ENCODE measurements around the gene C16orf95.

Gene C16orf95

DNA sequence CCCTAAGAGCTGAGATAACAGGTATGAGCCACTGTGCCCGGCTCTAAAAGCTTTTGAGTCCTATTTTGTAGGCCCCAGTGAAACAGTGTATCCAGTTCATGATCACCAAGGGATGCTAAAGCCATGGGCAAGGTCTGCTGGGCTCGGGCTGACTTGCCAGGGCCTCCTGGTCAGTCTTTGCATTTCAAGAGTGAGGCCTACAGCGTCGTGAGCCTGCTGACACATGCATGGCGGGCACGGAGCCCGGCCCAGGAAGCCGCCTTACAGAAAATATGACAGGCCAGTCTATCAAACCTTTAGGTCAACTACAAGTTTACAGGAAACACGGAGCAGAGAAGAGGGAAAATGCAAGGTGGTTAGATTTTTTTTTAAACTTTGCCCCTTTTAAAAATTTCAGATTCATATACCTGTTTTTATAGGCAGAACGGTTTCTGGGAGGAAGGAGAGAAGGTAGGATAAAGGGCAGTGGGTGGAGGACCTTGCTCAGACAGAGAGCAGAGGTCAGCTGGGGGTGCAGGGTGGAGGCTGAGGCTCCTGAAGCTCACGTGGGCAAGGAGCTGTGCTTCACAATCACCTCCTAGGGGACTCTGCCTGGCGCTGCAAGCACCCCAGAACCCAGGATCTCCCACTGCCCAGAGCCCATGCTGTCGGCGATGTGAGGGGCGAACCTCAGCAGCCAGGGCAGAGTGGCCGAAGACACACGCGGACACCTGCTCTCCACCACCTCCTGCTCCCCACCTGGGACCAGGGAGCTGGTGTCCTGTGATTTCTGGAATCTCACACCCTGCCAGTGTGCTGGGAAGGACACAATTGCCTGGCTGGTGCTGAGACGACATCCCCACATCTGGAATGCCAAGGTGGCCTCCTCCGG, 21.3 kb downstream of the C16orf95 start:
- DNase-seq (ENCODE audit: extremely low read depth in 1 of 2, low read depth in 1 of 2): no peak

- DNase-seq (ENCODE audit: extremely low read depth in 1 of 2, low read depth in 1 of 2): no peak
These were observed 21.9 kb downstream of the C16orf95 start for GRCh38 chr16:87295259-87295658.

- DNase-seq (ENCODE audit: extremely low read depth in 1 of 2, low read depth in 1 of 2): no peak
These were observed 23.2 kb downstream of the C16orf95 start for GRCh38 chr16:87293990-87294389.

DNA sequence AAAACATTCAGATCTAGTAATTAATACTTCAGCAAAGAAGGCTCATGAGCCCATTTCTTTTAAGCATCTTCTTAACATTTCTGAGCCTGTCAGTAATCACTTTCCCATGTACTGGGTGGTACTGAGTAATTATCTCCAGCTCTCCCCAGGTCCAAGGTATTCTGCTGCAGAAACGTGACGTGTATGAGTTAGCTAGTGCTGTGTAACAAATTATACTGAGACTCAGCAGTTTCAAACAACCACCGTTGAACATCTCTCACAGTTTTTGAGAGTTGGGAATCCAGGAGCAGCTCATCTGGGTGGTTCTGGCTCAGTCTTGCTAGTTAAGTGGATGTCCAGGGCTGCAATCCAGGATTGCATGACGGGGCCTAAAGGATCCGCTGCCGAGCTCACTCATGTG, 25.2 kb downstream of the C16orf95 start:
- no peak for DNase-seq (ENCODE audit: extremely low read depth in 1 of 2, low read depth in 1 of 2)

- no peak for DNase-seq (ENCODE audit: extremely low read depth in 1 of 2, low read depth in 1 of 2)
These were observed 28.3 kb downstream of the C16orf95 start for GRCh38 chr16:87288753-87289362.

GRCh38 chr16:87286839-87287626, 30.2 kb downstream of the C16orf95 start:
- no peak for DNase-seq (ENCODE audit: extremely low read depth in 1 of 2, low read depth in 1 of 2)

- no peak for DNase-seq (ENCODE audit: extremely low read depth in 1 of 2, low read depth in 1 of 2)
These were observed 33.0 kb downstream of the C16orf95 start for GRCh38 chr16:87284183-87284582.

GRCh38 chr16:87279094-87279658, 38.0 kb downstream of the C16orf95 start:
- DNase-seq (ENCODE audit: extremely low read depth in 1 of 2, low read depth in 1 of 2): no peak

DNA sequence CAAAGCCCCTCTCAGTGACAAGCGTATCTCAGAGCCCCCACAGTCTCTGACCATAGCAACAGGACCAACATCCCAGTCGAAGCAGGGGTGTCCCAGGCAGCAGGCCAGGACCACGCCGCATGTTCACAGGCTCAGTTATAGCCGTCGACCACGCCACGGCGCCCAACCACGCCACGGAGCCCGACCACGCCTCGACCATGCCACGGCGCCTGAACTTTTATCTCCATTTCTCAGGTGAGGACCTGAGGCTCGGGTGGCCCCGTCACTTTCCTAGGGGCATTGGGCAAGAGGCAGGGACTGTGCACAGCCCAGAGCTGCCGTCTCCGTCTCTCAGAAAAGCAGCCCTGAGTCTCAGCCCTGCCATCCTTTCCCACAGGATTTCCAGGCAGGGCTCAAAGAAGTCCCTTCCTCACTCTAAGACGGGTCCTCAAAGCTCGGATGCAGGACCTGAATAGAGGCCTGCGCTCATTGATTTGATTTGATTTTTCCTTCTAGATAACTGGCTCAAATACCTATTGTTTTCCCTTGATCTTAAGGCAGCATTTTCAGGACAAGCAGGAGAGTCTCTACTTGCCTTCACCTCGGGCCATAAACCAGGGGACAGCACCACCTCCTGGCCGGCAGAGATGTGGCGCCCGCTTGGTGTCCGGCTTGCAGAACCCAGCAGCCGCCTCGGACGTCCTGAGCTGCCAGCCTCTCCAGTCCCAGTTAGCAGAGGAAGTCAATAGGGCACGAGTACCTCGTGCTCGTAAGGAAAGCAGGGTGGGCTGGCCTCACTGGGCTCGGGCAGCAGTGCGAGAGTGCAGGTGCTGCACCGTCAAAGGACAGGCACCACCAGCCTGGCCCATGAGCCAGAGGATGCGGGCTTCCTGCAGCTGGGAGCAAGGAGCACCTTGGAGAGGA, 38.8 kb downstream of the C16orf95 start:
- peak in 1 of 2 donors; percentile 11 for DNase-seq (ENCODE audit: extremely low read depth in 1 of 2, low read depth in 1 of 2)

DNA sequence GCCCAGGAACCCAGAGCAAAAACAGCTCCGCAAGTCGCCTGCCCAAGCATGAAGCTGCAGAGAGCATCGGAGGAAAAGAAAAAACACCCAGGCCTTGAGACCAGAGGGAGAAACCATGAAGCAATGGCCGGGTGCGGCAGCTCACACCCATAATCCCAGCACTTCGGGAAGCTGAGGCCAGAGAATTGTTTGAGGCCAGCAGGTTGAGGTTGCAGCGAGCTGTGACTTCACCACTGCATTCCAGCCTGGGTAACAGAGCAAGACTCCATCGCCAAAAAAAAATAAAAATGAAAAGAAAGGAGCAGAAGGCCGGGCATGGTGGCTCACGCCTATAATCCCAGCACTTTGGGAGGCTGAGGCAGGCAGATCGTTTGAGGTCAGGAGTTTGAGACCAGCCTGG, 40.3 kb downstream of the C16orf95 start:
- DNase-seq (ENCODE audit: extremely low read depth in 1 of 2, low read depth in 1 of 2): no peak

DNA sequence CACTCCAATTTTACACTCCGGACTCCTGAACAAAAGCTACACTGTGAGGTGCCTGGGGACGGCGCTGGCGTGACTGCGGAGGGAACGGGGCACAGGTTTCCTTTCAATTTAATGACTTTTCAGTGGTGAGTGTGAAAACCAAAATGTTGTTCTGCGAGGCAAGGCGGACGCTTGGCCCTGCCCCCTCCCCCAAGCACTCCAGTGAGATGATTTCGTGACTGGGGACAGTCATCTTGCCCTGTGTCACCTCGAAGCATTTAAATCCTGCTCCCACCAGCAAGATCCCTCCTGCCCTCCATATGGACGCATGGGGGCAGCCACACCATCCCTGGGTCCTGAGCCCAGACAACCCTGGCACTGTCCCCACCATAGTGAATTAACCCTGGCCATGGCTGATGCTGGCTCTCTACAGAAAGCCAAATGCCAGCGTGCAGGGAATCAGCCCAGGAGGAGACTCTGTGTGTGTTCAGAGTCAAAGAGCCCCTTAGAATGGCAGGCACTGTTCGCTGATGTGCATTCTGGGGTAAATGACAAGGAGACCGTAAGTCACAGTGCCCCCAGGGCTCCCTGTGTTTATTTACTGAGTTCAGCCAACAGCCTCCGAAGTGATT, 41.0 kb downstream of the C16orf95 start:
- DNase-seq (ENCODE audit: extremely low read depth in 1 of 2, low read depth in 1 of 2): no peak

DNA sequence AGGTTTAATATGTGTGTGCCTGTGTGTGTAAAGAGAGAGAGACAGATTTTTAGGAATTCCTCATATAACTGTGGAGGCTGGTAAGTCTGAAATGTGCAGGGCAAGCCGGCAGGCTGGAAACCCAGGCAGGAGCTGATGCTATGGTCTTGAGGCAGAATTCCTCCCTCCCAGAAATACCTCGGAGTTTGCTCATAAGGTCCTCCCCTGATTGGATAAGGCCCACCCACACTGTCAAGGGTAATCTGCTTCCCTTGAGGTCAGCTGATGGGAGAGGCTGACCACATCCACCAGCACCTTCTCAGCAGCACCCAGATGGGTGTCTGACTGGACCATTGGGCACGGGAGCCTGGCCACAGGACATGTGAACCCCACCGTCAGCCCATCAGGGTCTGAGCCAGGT, 42.4 kb downstream of the C16orf95 start:
- DNase-seq (ENCODE audit: extremely low read depth in 1 of 2, low read depth in 1 of 2): no peak

DNA sequence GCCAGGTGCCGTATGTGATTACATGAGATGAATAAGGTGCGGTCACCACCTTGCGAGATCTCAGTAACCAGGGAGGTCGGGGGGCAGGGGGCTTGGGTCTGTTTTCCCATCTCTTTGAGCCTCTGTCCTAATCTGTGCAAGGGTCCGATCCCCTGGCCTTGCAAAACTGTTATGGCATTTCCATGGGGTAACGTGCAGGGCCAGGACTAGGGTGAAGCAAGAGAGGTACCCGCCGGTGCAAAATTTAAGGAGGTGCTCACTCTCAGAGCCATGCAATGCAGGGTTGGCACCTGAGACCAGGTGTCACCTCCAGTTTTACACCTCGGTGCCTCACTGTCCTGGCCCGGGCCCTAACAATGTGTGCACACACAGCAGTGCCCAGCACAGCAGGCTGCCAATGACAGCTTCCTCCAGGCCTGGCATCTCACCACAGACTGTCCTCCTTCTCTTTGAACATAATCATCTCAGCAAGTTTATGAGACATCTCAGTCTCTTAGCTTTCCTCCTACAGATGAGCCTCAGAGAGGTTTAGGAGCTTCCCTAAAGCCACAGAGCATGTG, 43.6 kb downstream of the C16orf95 start:
- DNase-seq (ENCODE audit: extremely low read depth in 1 of 2, low read depth in 1 of 2): no peak

- DNase-seq (ENCODE audit: extremely low read depth in 1 of 2, low read depth in 1 of 2): no peak
These were observed 45.9 kb downstream of the C16orf95 start for GRCh38 chr16:87271256-87271655.

GRCh38 chr16:87267566-87267965, 49.6 kb downstream of the C16orf95 start:
- no peak for DNase-seq (ENCODE audit: extremely low read depth in 1 of 2, low read depth in 1 of 2)

- DNase-seq (ENCODE audit: extremely low read depth in 1 of 2, low read depth in 1 of 2): no peak
These were observed 50.3 kb downstream of the C16orf95 start for GRCh38 chr16:87266846-87267245.

- DNase-seq (ENCODE audit: extremely low read depth in 1 of 2, low read depth in 1 of 2): no peak
These were observed 51.9 kb downstream of the C16orf95 start for GRCh38 chr16:87265261-87265660.

- no peak for DNase-seq (ENCODE audit: extremely low read depth in 1 of 2, low read depth in 1 of 2)
These were observed 52.6 kb downstream of the C16orf95 start for GRCh38 chr16:87264634-87265033.

- DNase-seq (ENCODE audit: extremely low read depth in 1 of 2, low read depth in 1 of 2): no peak
These were observed 53.7 kb downstream of the C16orf95 start for GRCh38 chr16:87263418-87264052.

Data from activated CD8-positive, alpha-beta memory T cell treated with anti-CD3 and anti-CD28 coated beads for 1 hour (primary cell).